ENCODE results near the gene ADCY9. TPM values are rescaled to one million over a fixed set of nuclear protein-coding genes. Genes with fewer than 3 reads are reported as not detected.
"Not testable (repeated sequence)": the region's sequence is repeated elsewhere in the genome, so short reads cannot be mapped to it uniquely, and the experiment has no call there.

Gene ADCY9
- total RNA-seq, 1 experiment from 2014 or later = 8.3 TPM

DNA sequence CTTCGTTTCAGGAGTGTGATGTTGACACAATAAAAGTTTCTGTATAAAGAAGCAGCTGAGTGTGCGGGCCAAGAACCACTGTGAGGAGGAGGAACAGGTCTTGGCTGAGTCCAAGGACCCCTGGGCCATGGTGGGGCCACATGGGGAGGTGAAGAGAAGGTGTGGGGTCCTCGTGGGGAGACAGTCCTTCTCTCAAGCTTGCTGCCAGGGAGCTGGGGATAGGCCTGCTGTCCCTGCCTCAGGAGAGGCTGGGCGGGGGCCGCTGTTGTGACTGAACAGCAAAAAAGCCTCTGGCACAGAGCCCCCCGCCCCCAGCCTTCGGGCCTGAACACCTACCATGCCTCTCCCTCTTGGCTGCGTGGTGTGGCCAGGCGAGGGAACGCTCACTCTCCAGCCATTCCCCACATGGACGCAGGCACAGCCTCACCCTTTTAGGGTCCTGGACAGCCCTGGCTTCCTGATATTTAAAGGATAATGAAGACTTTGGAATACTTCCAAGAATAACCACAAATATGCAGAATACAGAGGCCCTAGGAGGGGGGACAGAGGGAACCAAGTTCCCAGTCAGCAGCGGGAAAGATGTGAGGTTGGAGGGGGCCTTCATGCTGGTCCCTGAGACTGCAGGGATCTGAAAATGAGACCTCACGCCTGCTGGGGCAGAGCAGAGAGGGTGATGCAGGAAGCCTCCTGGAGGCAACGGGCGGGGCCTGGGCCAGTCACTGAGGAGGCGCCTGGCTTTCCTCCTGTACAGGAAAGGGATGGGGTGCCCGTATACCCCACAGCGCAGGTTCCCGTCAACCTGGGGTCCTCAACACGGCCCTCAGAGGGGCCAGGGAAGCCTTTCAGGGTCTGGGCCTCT is 135.8 kb downstream of the ADCY9 start:
- in situ Hi-C loops (cut with HindIII; ENCODE audit: low pct_unique_long_range_greater_than_20kb, low sequenced_read_pairs) = no loop called here
- no peak for DNase-seq (ENCODE audit: low read depth, low spot score)

DNA sequence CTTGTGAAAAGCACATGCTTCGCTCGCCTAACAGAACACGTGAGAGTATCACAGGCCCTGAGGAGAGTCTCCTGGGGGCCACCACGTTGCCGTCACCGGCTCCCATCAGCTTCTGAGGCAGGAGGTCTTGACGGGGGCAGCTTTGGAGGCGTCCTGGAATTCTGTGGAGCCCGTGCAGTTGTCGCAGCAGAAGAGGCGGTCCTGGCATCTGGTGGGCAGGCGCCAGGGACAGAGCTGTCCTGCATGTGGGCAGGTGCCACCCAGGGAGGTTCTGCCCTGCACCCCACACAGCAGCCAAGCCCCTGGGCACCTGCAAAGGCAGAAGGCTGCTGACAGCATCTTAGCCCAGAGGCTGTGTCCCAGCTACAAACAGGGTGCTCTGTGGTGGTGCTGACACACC is 136.7 kb downstream of the ADCY9 start:
- DNase-seq (ENCODE audit: low read depth, low spot score) = no peak
- in situ Hi-C loops (cut with HindIII; ENCODE audit: low pct_unique_long_range_greater_than_20kb, low sequenced_read_pairs) = no loop called here

GRCh38 chr16:3979070-3979469 is 137.2 kb downstream of the ADCY9 start:
- in situ Hi-C loops (cut with HindIII; ENCODE audit: low pct_unique_long_range_greater_than_20kb, low sequenced_read_pairs) = no loop called here
- DNase-seq (ENCODE audit: low read depth, low spot score) = no peak

GRCh38 chr16:3977376-3977775 is 138.9 kb downstream of the ADCY9 start:
- in situ Hi-C loops (cut with HindIII; ENCODE audit: low pct_unique_long_range_greater_than_20kb, low sequenced_read_pairs) = no loop called here
- DNase-seq (ENCODE audit: low read depth, low spot score) = no peak

DNA sequence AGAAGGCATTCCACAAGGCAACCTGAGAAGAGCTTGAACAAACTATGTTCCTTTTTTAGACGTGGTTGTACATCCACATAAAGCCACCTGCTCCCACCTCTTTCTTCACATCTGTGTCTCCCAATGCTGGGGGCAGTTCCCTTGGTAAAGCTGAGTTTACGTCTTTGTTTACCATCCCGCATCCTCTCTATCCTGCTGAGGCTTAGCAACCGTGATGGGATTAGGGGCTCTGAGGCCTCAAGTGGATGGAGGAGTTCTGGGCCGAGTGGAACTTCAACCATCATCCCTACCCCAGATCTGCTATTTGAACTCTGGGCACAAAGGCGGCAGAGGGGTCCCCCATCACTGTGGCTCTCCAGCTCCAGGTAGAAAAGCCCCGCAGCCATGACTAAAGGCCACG is 141.5 kb downstream of the ADCY9 start:
- no peak for DNase-seq (ENCODE audit: low read depth, low spot score)
- in situ Hi-C loops (cut with HindIII; ENCODE audit: low pct_unique_long_range_greater_than_20kb, low sequenced_read_pairs) = no loop called here

DNA sequence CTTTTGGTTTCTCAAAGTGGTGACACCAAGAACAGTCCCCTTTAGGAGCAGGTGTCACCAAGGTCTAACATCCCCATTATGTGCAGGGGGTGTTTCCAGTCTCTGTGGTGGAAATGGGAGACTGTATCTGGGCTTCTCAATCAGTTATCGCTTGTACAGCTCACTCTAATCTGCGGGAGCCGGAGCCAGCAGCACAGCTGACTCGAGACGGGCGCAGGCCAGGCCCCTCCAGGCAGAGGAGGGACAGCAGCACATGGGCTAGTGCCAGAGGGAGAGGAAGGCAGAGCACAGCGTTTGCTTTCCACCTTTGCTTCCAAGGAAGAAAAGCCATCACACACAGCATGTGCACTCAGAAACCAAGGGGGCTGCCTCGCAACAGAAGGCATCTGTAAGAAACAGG is 144.5 kb downstream of the ADCY9 start:
- in situ Hi-C loops (cut with HindIII; ENCODE audit: low pct_unique_long_range_greater_than_20kb, low sequenced_read_pairs) = no loop called here
- no peak for DNase-seq (ENCODE audit: low read depth, low spot score)

- no peak for DNase-seq (ENCODE audit: low read depth, low spot score)
- in situ Hi-C loops (cut with HindIII; ENCODE audit: low pct_unique_long_range_greater_than_20kb, low sequenced_read_pairs) = no loop called here
Observed at GRCh38 chr16:3971261-3971660, 145.0 kb downstream of the ADCY9 start.

DNA sequence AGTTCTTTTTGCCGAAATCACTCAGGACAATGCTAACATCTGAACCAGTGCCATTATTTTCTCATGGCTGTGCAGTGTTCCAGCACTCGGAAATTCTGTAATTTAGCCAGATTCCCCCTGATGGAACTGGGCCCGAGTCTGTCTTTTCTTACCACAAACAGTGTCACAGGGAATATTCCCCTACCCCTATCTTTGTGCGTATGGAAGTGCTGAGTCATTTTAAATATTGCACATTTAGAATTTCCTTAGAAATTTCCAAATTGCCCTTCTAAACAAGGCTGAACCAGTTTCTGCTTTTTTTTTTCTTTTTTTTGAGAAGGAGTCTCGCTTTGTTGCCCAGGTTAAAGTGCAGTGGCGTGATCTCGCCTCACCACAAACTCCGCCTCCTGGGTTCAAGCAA is 147.7 kb downstream of the ADCY9 start:
- in situ Hi-C loops (cut with HindIII; ENCODE audit: low pct_unique_long_range_greater_than_20kb, low sequenced_read_pairs) = no loop called here
- no peak for DNase-seq (ENCODE audit: low read depth, low spot score)

DNA sequence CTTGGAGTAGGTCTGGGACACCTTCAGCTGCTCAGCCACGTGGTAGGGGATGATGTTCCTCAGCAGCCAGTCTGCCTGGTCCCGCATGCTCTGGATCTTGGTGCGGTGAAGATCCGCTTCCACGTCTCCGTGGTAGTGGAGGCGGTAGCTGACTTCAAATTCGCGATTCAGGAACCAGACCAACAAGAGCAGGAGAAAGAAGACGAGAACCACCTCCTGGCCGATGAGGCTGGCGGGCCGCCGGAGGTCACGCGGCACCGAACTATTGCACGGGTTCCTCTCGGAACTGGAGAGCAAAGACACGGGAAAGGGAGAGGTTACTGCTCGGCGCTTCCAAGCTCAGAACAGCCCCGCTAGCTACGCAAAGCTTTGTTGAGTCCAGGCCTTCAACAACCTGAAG is 149.6 kb downstream of the ADCY9 start:
- in situ Hi-C loops (cut with HindIII; ENCODE audit: low pct_unique_long_range_greater_than_20kb, low sequenced_read_pairs) = no loop called here
- DNase-seq (ENCODE audit: low read depth, low spot score) = no peak

DNA sequence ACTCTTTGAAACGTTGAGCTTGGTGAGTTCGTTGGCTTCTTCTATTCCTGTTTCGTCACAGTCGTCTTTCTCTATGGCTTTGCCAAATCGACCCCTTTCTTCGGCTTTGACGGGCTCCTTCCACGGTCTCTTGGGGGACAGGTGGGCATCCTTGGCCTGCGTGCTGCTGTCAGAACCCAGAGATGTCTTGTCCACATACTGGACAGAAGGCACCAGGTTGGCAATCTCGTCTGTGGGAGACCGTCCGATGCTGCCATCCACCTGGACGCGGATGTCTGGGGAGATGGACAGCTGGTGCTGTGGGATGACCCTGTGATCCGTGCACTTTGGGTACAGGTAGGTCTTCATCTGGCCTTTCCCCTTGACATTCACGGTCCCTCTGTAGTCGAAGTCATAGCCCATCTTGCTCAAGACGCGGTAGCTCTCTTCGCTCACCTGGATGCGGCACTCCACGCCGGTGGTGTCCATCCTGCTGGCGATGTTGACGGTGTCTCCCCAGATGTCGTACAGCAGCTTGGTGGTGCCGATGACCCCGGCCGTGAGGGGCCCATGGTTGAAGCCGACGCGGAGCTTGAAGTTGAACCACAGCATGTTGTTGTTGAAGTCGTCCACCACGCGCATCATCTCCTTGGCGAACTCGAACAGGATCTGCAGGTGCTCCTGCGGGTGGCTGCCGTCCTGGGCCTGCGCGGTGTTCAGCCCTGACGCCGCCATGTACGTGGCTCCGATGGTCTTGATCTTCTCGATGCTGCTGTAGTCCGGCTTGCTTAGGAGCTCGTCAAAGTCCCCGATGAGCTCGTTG is 150.3 kb downstream of the ADCY9 start:
- in situ Hi-C loops (cut with HindIII; ENCODE audit: low pct_unique_long_range_greater_than_20kb, low sequenced_read_pairs) = no loop called here
- DNase-seq (ENCODE audit: low read depth, low spot score) = no peak

DNA sequence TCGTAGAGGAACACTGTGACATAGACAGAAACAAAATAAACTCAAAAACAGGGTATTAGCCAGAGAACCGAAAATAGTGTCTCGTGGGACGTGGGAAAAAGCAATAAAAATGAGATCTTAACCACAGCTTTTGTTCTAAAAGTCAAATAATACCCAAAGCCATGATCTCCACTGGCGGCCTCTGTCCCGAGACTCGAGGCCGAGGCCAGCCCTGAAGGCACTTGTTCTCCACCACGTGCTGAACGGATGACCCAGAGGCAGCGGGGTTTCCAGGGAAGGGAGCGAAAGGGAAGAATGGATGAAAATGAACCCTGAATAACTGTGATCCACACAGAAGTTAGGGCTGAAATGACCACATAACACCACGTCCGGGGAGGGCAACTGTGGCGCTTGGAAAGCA is 150.9 kb downstream of the ADCY9 start:
- in situ Hi-C loops (cut with HindIII; ENCODE audit: low pct_unique_long_range_greater_than_20kb, low sequenced_read_pairs) = no loop called here
- no peak for DNase-seq (ENCODE audit: low read depth, low spot score)

GRCh38 chr16:3964686-3965290 is 151.5 kb downstream of the ADCY9 start:
- in situ Hi-C loops (cut with HindIII; ENCODE audit: low pct_unique_long_range_greater_than_20kb, low sequenced_read_pairs) = no loop called here
- DNase-seq (ENCODE audit: low read depth, low spot score) = no peak

DNA sequence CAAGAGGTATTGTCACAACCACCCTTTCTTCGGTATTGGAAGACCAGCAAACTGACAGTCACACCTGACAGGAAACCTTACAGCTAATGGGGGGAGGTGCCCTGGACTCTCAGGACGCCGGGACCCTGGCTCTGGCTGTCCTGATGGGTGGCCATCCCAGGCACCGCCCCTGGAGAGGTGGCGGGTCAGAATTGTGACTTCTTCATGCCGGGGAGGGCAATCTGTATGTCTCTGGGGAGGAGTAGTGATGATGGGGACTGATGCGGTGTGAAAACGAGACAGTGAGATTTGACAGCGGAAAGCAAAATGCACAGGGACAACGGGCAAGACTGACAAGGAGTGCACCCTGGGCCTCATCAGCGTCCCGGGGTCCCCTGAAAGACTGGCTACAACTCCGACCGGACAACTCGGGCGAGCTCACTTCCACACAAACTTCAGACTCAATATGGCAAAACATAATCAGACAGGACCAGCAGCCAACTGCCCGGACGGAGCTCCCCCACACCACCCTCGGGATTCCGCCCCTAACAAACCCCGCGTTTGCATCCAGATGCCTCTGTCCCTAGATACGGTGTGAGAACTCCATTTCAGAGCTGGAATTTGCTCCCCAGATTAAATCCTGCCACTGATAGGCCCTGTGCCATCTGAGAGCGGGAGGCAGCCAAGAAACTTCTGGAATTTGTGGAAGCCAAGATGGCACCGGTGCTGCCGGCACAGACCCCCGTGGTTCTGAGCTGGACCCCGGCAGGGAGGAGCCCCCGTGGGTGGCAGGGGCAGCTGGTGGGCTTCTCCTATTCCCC is 152.2 kb downstream of the ADCY9 start:
- in situ Hi-C loops (cut with HindIII; ENCODE audit: low pct_unique_long_range_greater_than_20kb, low sequenced_read_pairs) = no loop called here
- no peak for DNase-seq (ENCODE audit: low read depth, low spot score)

DNA sequence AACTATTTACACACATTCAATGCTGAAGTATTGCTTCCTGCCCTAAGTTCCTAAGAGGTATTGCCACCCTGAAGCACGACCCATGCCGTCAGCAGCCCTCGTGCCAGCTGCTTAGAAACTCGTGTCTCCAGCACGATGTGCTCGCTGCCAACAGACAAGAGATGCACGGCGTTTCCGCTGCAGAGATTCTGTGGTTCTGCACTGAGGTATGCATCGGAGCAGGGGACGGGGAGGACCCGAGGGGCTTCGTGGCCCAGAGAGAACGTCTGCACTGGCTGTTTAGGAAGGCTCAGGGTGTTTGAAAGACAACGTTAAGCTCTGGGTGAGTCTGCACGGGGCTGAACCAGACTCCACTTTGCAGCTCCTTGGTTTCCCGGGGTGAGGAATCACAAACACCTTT is 153.0 kb downstream of the ADCY9 start:
- in situ Hi-C loops (cut with HindIII; ENCODE audit: low pct_unique_long_range_greater_than_20kb, low sequenced_read_pairs) = no loop called here
- DNase-seq (ENCODE audit: low read depth, low spot score) = no peak

- in situ Hi-C loops (cut with HindIII; ENCODE audit: low pct_unique_long_range_greater_than_20kb, low sequenced_read_pairs) = no loop called here
- DNase-seq (ENCODE audit: low read depth, low spot score) = peak; percentile 92
Observed at GRCh38 chr16:3961449-3961849, 154.8 kb downstream of the ADCY9 start.

GRCh38 chr16:3959926-3960590 is 156.2 kb downstream of the ADCY9 start:
- DNase-seq (ENCODE audit: low read depth, low spot score); in situ Hi-C loops (cut with HindIII; ENCODE audit: low pct_unique_long_range_greater_than_20kb, low sequenced_read_pairs): not testable (repeated sequence)

DNA sequence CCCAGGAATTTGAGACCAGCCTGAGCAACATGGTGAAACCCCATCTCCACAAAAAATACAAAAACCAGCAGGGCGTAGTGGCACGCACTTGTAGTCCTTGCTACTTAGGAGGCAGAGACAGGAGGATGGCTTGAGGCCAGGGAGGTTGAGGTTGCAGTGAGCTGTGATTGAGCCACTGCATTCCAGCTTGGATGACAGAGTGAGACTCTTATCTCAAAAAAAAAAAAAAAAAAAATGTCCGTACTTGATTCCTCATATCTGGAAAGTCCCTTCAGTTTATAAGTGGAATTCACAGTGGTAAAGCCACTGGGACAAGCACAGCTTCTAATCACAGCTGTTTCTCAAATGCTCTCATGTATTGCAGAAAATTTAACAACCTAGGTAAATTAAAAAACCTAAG is 157.1 kb downstream of the ADCY9 start:
- in situ Hi-C loops (cut with HindIII; ENCODE audit: low pct_unique_long_range_greater_than_20kb, low sequenced_read_pairs) = no loop called here
- no peak for DNase-seq (ENCODE audit: low read depth, low spot score)

All from SK-MEL-5 (cell line).